Stimulated activated CD4-positive, alpha-beta T cell treated with anti-CD3 and anti-CD28 coated beads, TNF-alpha, amount 100 ng/mL, for 1 hour (primary cell): ENCODE data around the gene LRRC4.

Experiments
- DNase-seq, 3 donors: peaks; one replicate each; pipeline ENCODE4 v3.0.0-alpha.2; 2020; ENCODE audit warnings: low read depth in 3 of 3, low spot score in 1 of 3

LRRC4 gene

DNA sequence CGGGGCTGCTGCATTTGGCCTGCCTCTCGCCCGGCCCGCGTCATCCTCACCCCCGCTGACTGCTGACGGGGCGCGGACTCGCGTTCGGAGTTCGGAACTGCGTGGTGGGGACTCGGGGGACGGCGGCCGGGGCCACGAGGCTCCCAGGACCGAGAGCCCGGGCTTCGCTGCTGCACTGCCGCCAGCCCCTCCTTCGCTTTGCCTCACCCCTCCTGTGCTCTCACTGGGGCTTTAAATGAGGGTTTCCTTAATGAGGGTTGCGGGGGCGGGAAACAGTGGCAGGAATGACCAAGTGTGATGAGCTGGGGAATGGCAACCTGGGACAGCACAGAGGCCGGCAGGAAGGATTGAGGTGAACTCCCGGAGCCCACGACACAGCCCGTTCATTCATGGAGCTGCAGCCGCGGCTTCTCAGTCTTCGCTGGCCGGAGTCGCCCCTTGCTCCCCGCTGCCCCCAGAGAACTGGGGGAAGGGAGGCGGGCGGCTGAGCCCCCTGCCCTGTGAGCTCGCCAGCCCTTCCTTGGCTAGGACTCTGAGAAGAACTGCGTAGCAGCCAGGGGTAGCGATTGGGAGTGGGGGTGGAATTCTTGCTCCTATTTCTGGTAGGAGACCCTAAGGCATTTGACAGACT is 1.5 kb upstream of the LRRC4 start:
- no peak for DNase-seq

- DNase-seq: peak in 2 of 3 donors; percentile 16 to 37
Observed at GRCh38 chr7:128031901-128032604, 816 bp upstream of the LRRC4 start.

DNA sequence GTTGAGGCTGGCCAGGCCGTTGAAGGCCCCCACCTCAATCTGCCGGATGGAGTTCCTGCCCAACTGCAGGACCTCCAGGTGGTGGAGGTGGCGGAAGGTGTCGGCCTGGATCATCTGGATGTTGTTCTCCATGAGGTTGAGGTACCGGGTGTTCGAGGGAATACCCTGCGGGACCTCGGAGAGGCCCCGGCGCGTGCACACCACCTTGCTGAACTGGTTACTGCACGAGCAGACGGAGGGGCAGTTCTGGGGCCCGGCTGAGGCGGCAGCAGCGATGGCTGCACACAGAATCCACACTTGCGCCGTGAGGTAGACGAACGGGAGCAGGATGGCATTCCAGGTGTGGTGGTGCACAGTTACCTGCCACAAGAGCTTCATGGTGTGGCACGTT is 979 bp downstream of the LRRC4 start:
- DNase-seq: no peak

GRCh38 chr7:128029405-128029995 is 1.7 kb downstream of the LRRC4 start:
- DNase-seq: no peak

- no peak for DNase-seq
Observed at GRCh38 chr7:128027485-128027980, 3.7 kb downstream of the LRRC4 start.

- no peak for DNase-seq
Observed at GRCh38 chr7:128026551-128026950, 4.7 kb downstream of the LRRC4 start.

DNA sequence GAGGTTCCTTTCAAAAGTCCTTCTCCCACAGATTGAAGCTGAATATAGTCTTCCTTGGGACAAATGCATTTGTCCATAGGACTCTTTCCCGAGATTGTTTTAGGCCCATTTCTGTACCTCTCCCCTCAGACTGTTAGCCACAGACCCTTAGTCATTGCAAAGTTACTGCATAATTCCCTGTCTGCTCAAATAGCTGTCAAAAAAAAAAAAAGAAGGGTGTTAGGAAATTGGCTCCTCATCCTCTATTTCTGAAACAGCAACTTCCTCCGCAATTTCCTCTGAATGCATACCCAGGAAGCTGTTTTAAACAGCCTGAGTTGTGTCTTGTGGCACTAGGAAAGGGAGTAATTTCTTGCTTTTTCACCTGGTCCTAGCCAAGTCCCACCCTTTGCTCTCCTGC is 5.4 kb downstream of the LRRC4 start:
- DNase-seq: no peak

DNA sequence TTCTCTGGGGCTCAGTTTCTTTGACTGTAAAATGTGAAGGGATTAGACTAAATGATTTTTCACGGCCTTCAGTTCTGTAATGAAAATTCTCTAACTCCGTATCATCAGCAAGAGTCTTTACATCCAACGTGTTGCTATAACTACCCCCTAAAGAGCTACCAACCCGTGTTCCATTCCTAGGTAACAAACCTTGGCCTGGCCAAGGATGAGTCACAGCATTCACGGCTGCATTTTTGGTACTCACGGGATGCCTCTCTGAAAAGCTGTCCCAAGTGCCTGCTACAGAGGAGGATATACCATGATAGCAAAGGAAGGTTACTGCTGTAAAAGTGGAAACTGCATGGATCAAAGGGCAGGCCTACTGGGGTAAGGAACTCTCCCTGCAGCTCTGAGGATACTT is 5.9 kb downstream of the LRRC4 start:
- no peak for DNase-seq

DNA sequence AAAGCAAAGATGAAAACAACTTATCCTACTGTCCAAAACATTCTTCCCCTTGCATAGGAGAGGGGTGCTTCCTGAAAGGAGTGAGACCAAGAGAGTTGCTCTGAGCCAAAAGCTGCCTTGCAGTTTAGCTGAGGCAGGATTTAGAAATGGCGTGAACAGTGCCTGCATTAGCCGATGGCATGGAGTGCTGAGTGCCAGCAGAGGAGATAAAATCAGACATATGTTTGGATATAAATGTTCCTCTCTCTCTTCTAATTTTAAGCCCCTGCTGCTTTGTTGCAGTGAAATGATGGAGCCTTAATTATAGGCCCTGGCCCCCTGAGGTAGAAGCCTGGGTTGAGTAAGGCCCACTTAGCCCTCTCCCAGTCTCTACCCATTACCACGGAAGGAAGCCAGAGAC is 7.1 kb downstream of the LRRC4 start:
- DNase-seq: no peak

DNA sequence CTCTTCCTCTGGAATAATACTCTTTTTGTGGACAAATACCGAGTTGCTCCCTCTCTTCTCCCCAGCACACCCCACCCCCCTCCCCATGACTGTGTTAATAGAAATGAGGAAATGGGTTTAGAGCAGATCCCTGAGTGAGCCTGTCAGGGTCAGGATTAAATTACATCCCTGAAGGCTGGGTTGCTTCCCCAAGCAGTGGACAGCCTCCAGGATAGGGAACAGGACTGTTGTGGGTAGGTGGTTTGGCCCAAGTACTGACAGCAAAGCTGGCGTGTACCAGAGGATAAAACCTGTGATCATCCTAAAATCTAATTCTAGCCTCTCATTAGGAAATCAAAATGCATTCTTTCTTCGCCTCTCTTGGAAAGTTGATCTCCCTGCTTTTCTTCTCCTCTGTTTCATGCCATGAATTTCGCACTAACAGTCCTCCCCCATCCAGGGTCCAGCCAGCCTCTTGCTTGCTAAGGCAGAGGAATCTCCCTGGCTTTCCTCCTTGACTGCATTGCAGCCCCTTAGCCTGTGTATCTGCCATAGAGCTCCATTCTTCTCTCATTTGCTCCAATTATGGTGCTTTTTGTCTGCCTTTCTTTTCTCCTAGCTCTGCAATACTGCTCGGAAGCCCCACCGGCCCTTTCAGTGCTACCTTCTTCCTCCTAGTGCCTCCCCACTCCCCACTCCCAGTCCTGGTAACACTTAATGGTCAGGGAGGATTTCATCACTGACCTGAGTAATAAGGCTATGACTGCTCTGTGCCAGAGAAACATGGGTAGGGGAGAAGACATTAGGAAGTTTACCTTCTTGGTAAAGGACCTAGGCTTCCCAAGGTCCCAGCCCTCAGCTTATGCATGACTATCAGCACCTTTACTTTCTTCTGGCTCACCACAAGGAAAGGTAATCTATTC is 8.4 kb downstream of the LRRC4 start:
- no peak for DNase-seq

- DNase-seq: no peak
Observed at GRCh38 chr7:128021366-128021765, 9.9 kb downstream of the LRRC4 start.

GRCh38 chr7:128020159-128020558 is 11.1 kb downstream of the LRRC4 start:
- no peak for DNase-seq

DNA sequence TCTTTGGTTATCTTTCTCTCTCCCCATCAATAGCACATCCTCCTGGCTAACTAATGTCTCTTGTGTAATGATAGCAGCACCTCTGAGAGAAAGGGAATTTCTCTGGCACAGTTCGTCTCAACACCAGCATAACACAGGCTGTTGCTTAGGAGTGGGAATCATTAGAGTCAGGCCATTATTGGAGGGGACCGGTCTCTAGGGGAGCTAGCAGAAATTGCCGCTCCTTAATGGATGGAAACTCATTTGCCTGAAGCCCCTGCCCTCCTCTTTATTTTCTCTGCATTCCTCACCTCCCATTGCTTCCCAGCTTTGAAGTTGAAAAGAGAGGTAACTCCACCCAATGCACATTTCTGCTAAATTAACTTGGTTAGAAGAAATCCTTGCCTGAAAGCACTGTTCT is 11.9 kb downstream of the LRRC4 start:
- DNase-seq: no peak

- no peak for DNase-seq
Observed at GRCh38 chr7:128017862-128018845, 13.1 kb downstream of the LRRC4 start.

DNA sequence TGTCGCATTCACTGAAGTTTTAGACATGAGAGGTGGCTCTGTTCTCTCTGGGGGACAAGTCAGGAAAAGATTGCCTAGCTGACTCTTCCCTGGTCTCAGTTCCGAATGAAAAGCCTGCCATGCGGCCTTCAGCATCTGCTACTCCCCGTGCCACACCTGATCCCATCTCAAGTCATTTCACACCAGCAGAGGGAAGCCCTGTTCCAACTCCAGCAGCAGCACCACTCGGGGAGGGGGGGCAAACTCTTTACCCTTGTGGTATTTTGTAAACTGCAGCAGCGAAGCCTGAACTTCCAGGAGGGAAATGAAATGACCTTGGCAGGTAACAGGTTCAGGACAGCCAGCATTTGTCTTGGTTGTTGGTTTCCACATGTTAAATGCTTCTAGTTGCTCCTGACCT is 13.8 kb downstream of the LRRC4 start:
- DNase-seq: no peak

- no peak for DNase-seq
Observed at GRCh38 chr7:128014811-128015210, 16.4 kb downstream of the LRRC4 start.

DNA sequence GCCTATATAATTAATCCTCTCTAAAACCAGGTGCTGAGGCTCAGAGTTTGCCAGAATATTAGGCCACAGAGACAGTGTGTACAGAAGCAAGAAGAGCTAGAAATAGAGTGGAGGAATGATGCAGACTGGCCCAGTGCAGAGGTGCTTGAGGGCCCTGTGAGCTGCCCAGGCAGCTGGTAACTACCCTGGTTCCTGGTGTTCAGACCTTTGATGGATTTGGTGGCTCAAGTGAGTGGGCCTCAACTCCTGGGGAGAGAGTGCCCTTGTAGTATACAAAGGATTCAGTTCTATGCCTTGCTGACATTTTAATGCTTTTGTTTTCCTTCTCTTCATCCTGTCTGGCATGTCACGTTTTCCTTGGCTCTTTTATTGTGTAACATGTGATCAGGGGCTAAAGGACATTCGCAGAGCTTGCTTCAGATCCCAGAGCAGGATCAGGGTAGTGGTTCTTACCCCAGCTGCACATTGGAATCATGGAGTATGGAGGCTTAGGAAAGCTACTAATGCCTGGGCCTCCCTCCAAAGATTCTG is 20.0 kb downstream of the LRRC4 start:
- no peak for DNase-seq

- no peak for DNase-seq
Observed at GRCh38 chr7:128010391-128011127, 20.7 kb downstream of the LRRC4 start.

GRCh38 chr7:128008744-128009143 is 22.5 kb downstream of the LRRC4 start:
- DNase-seq: no peak
